Neural cell (in vitro differentiated cells): ENCODE measurements around the gene ZFYVE28. TPM values are rescaled to one million over a fixed set of nuclear protein-coding genes. Genes with fewer than 3 reads are reported as not detected.

ENCODE experiments used
- H2AFZ ChIP-seq: fragments of 200-600, 300-800 bp; sonication (generic), shearing (Covaris generic); 2 replicates; pipeline ENCODE4 v1.6.0; 2014; ENCODE audit warnings: low read depth, mild to moderate bottlenecking, antibody characterized with exemption, low read length, moderate library complexity
- H3F3A ChIP-seq: fragments of 200-600 bp; shearing (Covaris generic); 2 replicates; pipeline ENCODE4 v1.6.1; 2016; ENCODE audit warnings: mild to moderate bottlenecking, moderate library complexity, mixed read lengths, antibody characterized with exemption, low read length; ENCODE audit not compliant: insufficient read depth, poor library complexity, severe bottlenecking
- H3K27ac ChIP-seq: fragments of 200-600, 300-800 bp; sonication (generic), shearing (Covaris generic); 2 replicates; pipeline ENCODE4 v1.5.1; 2014; ENCODE audit warnings: mild to moderate bottlenecking, low read length, moderate library complexity
- H3K27me3 ChIP-seq: fragments of 300-800, 200-600 bp; sonication (generic), shearing (Covaris generic); 2 replicates; pipeline ENCODE4 v1.6.0; 2014; ENCODE audit warnings: mild to moderate bottlenecking, low read depth, low read length, moderate library complexity; ENCODE audit not compliant: insufficient read depth
- H3K36me3 ChIP-seq: fragments of 300-800, 200-600 bp; sonication (generic), shearing (Covaris generic); 2 replicates; pipeline ENCODE4 v1.5.1; 2014; ENCODE audit warnings: mild to moderate bottlenecking, antibody characterized with exemption, low read length, moderate library complexity; ENCODE audit not compliant: insufficient read depth
- H3K4me2 ChIP-seq: fragments of 300-800, 200-600 bp; sonication (generic), shearing (Covaris generic); 2 replicates; pipeline ENCODE4 v1.6.0; 2014; ENCODE audit warnings: mild to moderate bottlenecking, low read length
- H3K4me3 ChIP-seq: fragments of 300-800, 200-600 bp; sonication (generic), shearing (Covaris generic); 2 replicates; pipeline ENCODE4 v1.5.1; 2014; ENCODE audit warnings: mild to moderate bottlenecking, low read length, moderate library complexity
- H3K79me2 ChIP-seq: fragments of 200-600 bp; shearing (Covaris generic); replicated peaks from 2 replicates; pipeline ENCODE4 v1.6.0; 2014; ENCODE audit warnings: mild to moderate bottlenecking, low read length, moderate library complexity; ENCODE audit not compliant: insufficient read depth
- H3K9ac ChIP-seq: fragments of 300-800, 200-600 bp; sonication (generic), shearing (Covaris generic); 2 replicates; pipeline ENCODE4 v1.6.1; 2016; ENCODE audit warnings: mild to moderate bottlenecking, low read length, mixed read lengths
- H3K9me2 ChIP-seq: fragments of 200-600 bp; shearing (Covaris generic); 2 replicates; pipeline ENCODE4 v1.6.1; 2016; ENCODE audit warnings: mild to moderate bottlenecking, low read length, mixed read lengths; ENCODE audit not compliant: insufficient read depth
- H3K9me3 ChIP-seq: fragments of 200-600, 300-800 bp; sonication (generic), shearing (Covaris generic); 2 replicates; pipeline ENCODE4 v1.6.1; 2016; ENCODE audit warnings: mild to moderate bottlenecking, mixed run types, low read length, moderate library complexity, mixed read lengths
- H4K20me1 ChIP-seq: fragments of 200-600 bp; shearing (Covaris generic); 2 replicates; pipeline ENCODE4 v1.6.1; 2016; ENCODE audit warnings: mild to moderate bottlenecking, mixed run types; ENCODE audit not compliant: insufficient read depth
- CTCF ChIP-seq: fragments of 450-650 bp; IDR thresholded peaks from 2 replicates; pipeline ENCODE4 v1.5.1; 2014; ENCODE audit warnings: antibody characterized with exemption, mild to moderate bottlenecking, moderate library complexity; ENCODE audit not compliant: poor library complexity, severe bottlenecking
- EP300 ChIP-seq: fragments of 450-650 bp; conservative IDR thresholded peaks from 2 replicates; pipeline ENCODE4 v1.6.1; 2014; ENCODE audit warnings: antibody characterized with exemption, mild to moderate bottlenecking, moderate library complexity; ENCODE audit not compliant: poor library complexity, severe bottlenecking
- EZH2 ChIP-seq: fragments of 200-600, 300-800 bp; shearing (Covaris generic), sonication (generic); IDR thresholded peaks from 2 replicates; pipeline ENCODE4 v1.6.1; 2014; ENCODE audit warnings: antibody characterized with exemption, low read length, borderline replicate concordance, mild to moderate bottlenecking; ENCODE audit not compliant: insufficient read depth, poor library complexity, severe bottlenecking
- MXI1 ChIP-seq: fragments of 450-650 bp; conservative IDR thresholded peaks from 2 replicates; pipeline ENCODE4 v1.6.1; 2014; ENCODE audit warnings: antibody characterized with exemption, mild to moderate bottlenecking; ENCODE audit not compliant: poor library complexity, severe bottlenecking
- POLR2AphosphoS5 ChIP-seq: IDR thresholded peaks from 2 replicates; pipeline ENCODE4 v1.6.1; 2012
- RAD21 ChIP-seq: fragments of 450-650 bp; conservative IDR thresholded peaks from 2 replicates; pipeline ENCODE4 v1.6.1; 2014; ENCODE audit warnings: antibody characterized with exemption, mild to moderate bottlenecking, moderate library complexity
- REST ChIP-seq: IDR thresholded peaks from 2 replicates; pipeline ENCODE4 v1.6.1; 2012; ENCODE audit warnings: borderline replicate concordance
- SMC3 ChIP-seq: fragments of 450-650 bp; conservative IDR thresholded peaks from 2 replicates; pipeline ENCODE4 v1.6.1; 2014; ENCODE audit warnings: antibody characterized with exemption, mild to moderate bottlenecking, moderate library complexity; ENCODE audit not compliant: poor library complexity
- TAF1 ChIP-seq: IDR thresholded peaks from 2 replicates; pipeline ENCODE4 v1.6.1; 2012; ENCODE audit warnings: low read depth
- polyA plus RNA-seq: library from polyadenylated mRNA; depleted of rRNA; stranded (reverse); fragments of >200 nt; gene quantifications from 2 replicates; pipeline ENCODE4 v1.2.3, GENCODE V29; 2014

ZFYVE28 gene
- polyA plus RNA-seq, 1 donor from 2014 or later = 2.4 TPM

GRCh38 chr4:2281575-2282343, 136.7 kb downstream of the ZFYVE28 start:
- no peaks in the 10 kb centered on the region for H4K20me1 ChIP-seq
- no peaks in the 10 kb centered on the region for H3F3A ChIP-seq
- no peaks in the 10 kb centered on the region for H3K9me3 ChIP-seq
- no peak overlapping the region for H3K9ac ChIP-seq
- no peaks in the 10 kb centered on the region for H3K9me2 ChIP-seq
- no peak overlapping the region for H3K27ac ChIP-seq
- no peak overlapping the region for H3K4me3 ChIP-seq
- H3K27me3 ChIP-seq = no peaks in the 10 kb centered on the region
- H3K79me2 ChIP-seq = no peaks in the 10 kb centered on the region
- no peak overlapping the region for H2AFZ ChIP-seq
- H3K36me3 ChIP-seq = no peaks in the 10 kb centered on the region
- H3K4me2 ChIP-seq = no peak overlapping the region
- TF ChIP-seq EP300 (no peak), SMC3 (no peak), TAF1 (no peak), MXI1 (no peak), EZH2 (no peak), RAD21 (no peak), REST (no peak), POLR2AphosphoS5 (no peak), CTCF (no peak)

GRCh38 chr4:2280531-2281300, 137.7 kb downstream of the ZFYVE28 start:
- no peaks in the 10 kb centered on the region for H3K36me3 ChIP-seq
- TF ChIP-seq POLR2AphosphoS5 = no peak
- TF ChIP-seq MXI1 = no peak
- TF ChIP-seq RAD21 = no peak
- no peak for TF ChIP-seq EZH2
- TF ChIP-seq CTCF = no peak
- H2AFZ ChIP-seq = no peak overlapping the region
- H4K20me1 ChIP-seq = no peaks in the 10 kb centered on the region
- no peaks in the 10 kb centered on the region for H3K9me3 ChIP-seq
- H3K9ac ChIP-seq = no peak overlapping the region
- H3K27me3 ChIP-seq = no peaks in the 10 kb centered on the region
- H3K9me2 ChIP-seq = no peaks in the 10 kb centered on the region
- no peak overlapping the region for H3K4me2 ChIP-seq
- H3F3A ChIP-seq = no peaks in the 10 kb centered on the region
- no peak overlapping the region for H3K27ac ChIP-seq
- H3K4me3 ChIP-seq = no peak overlapping the region
- H3K79me2 ChIP-seq = no peaks in the 10 kb centered on the region
